HTR-8/SVneo (cell line): Measurements from ENCODE around the gene FGF8.
A peak's percentile ranks its signal among the peaks of the same experiment; 100 is the strongest.

Experiments used
- DNase-seq: peaks from one replicate; pipeline ENCODE4 v3.0.0; 2011; ENCODE audit warnings: low spot score, mixed read lengths; ENCODE audit not compliant: insufficient read length
- FAIRE-seq: peaks from 2 replicates; lab custom pipeline; 2011; peaks lifted over from hg19 to GRCh38; lab: Jason Lieb, UNC

Gene FGF8

GRCh38 chr10:101745074-101745696 is 30.7 kb downstream of the FGF8 start:
- no peak for DNase-seq
- FAIRE-seq, result no peak

- FAIRE-seq, result no peak
These were observed 31.6 kb downstream of the FGF8 start for GRCh38 chr10:101744267-101744666.

GRCh38 chr10:101741938-101742337 is 34.0 kb downstream of the FGF8 start:
- DNase-seq (no peak), FAIRE-seq (no peak)

More at GRCh38 chr10:101744267-101744666, 31.6 kb downstream of the FGF8 start:
- no peak for DNase-seq

DNA sequence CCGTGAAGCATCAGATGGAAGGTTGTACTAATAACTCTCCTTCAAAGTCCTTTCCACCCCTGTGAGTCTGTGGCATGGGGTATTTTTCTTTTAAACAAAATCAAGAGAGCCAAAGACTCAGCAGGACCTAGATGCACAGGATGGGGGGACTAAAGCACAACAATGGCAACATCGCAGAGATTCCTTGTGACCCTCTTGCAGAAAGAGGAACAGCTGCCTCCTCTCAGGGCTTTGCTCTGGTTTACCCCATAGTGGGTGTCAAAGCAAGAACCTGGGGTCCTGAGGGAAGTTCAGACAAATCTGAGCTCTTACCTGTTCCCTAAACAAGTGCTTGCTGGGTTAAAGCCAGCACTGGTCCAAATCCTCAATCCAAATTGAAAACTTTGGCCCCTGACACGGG is 39.2 kb downstream of the FGF8 start:
- no peak for FAIRE-seq
- no peak for DNase-seq

DNA sequence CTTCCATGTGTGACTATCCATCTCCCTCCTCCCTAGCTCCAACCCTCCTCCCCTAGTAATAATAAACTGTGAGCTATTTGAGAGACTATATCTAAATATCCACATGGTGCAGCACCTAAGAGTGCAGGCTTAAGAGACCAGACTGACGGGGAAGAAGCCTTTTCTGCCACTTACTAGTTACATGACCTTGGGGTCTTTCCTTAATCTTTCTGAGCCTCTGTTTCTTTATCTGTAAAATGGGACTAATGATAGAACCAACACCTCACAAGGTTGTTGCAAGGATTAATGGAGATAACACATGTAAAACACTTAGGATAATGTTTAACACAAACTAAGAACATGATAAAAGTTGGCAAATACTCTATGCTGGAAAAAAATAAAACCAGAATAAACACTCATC is 43.8 kb downstream of the FGF8 start:
- no peak for FAIRE-seq
- no peak for DNase-seq

- FAIRE-seq, result no peak
- DNase-seq, result no peak
These were observed 49.9 kb downstream of the FGF8 start for GRCh38 chr10:101726115-101726387.

DNA sequence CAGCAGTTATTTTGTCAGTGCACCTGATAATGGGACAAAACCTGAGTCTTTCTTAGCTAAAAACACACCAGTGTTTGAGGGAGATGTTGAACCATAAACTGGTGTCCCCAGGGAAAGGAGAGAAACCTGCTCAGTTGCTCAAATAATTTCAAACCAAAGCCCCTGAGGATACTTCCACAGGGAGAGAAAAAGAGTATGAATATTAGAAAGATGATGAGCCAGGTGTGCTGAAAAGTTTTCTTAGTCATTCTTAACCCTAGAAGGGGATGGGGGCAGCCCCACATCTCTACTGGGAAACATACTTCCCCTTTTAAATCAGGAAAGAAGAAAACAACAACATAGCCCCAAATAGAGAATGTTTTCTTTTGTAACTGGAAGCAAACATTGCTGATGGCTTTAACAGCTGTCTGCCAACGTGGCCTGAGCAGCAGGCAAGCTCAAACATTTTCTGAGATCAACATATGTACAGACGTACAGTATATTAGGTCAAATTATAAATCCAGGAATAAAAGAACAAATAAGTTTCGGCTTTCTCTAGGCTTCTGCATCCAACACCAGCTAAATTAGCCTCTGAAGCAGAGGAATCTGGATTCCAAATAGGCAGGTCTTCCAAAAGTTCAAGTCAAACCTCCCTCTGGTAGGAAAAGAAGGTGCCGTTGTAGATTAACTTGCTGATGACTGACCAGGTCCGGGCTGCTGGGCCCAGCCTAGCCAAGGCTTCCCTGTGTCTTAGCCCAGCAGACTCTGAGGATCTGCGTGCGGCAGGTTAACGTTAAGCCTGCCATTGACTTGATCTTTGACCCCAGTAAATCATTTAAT is 50.4 kb downstream of the FGF8 start:
- no peak for FAIRE-seq
- no peak for DNase-seq

- DNase-seq (no peak), FAIRE-seq (no peak)
These were observed 51.5 kb downstream of the FGF8 start for GRCh38 chr10:101724446-101724845.

DNA sequence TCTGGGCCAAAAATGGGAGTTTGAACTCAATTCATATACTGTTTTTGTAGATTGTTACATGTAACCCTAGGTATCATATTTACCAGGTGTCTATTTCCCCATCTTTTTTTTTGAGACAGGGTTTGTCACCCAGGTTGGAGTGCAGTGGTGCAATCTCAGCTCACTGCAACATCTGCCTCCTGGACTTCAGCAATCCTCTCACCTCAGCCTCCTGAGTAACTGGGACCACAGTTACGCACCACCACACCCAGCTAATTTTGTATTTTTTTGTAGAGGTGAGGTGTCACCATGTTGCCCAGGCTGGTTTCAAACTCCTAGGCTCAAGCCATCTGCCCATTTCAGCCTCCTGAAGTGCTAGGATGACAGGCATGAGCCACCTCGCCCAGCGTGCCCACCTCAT is 52.7 kb downstream of the FGF8 start:
- DNase-seq (no peak), FAIRE-seq (no peak)

- peak; percentile 28 for FAIRE-seq
- DNase-seq, result no peak
These were observed 54.1 kb downstream of the FGF8 start for GRCh38 chr10:101721806-101722205.

- no peak for FAIRE-seq
- no peak for DNase-seq
These were observed 55.2 kb downstream of the FGF8 start for GRCh38 chr10:101720606-101721230.
